ENCODE results near the gene ARHGAP4.

GRCh38 chrX:153926858-153927671, 1.0 kb upstream of the ARHGAP4 start:
- peak; percentile 80 for TF ChIP-seq POLR2A (IDR thresholded peaks at IDR 0.05; ENCODE audit: low read depth, low read length)
- peak; percentile 69 for TF ChIP-seq POLR2AphosphoS5 (IDR thresholded peaks at IDR 0.05; ENCODE audit: low read depth, low read length)
- TF ChIP-seq TAF1 (IDR thresholded peaks at IDR 0.05; ENCODE audit: borderline replicate concordance, low read depth, low read length), result 0 out of 2 replicates have a peak, but pooled peaks have one; percentile 24
